OCI-LY3 (cell line): ENCODE results near the gene TTC28.

Source experiments
- H2AFZ ChIP-seq: fragments of 200-600, 300-600 bp; shearing (Covaris generic); 2 replicates; pipeline ENCODE4 v1.6.0; 2014; ENCODE audit warnings: antibody characterized with exemption, low read depth, low read length
- H3K27ac ChIP-seq: fragments of 200-600, 300-600 bp; sonication (generic); 2 replicates; pipeline ENCODE4 v1.5.1; 2014; ENCODE audit warnings: mild to moderate bottlenecking, low read length, moderate library complexity, mixed read lengths
- H3K27me3 ChIP-seq: fragments of 200-600, 300-600 bp; sonication (generic); 2 replicates; pipeline ENCODE4 v1.6.1; 2014; ENCODE audit warnings: low read depth, low read length, mixed read lengths
- H3K36me3 ChIP-seq: fragments of 200-600, 300-600 bp; sonication (generic); replicated peaks from 2 replicates; pipeline ENCODE3; 2014; ENCODE audit warnings: low read depth, low read length, mixed read lengths
- H3K4me1 ChIP-seq: fragments of 300-600, 200-600 bp; sonication (generic); 2 replicates; pipeline ENCODE4 v1.6.1; 2014; ENCODE audit warnings: low read length, mixed read lengths
- H3K4me2 ChIP-seq: fragments of 200-600, 300-600 bp; sonication (generic); 2 replicates; pipeline ENCODE4 v1.6.1; 2014; ENCODE audit warnings: low read length, mixed read lengths
- H3K4me3 ChIP-seq: fragments of 300-600, 200-600 bp; sonication (generic); 2 replicates; pipeline ENCODE4 v1.5.1; 2014; ENCODE audit warnings: antibody characterized with exemption, mild to moderate bottlenecking, low read length, moderate library complexity
- H3K79me2 ChIP-seq: fragments of 300-600, 200-600 bp; shearing (Covaris generic); 2 replicates; pipeline ENCODE4 v1.6.1; 2014; ENCODE audit warnings: mild to moderate bottlenecking, low read length, mixed read lengths
- H3K9ac ChIP-seq: fragments of 300-600, 200-600 bp; shearing (Covaris generic); 2 replicates; pipeline ENCODE4 v1.6.0; 2014; ENCODE audit warnings: mild to moderate bottlenecking, low read length, moderate library complexity
- H3K9me3 ChIP-seq: fragments of 200-600, 300-600 bp; shearing (Covaris generic); 2 replicates; pipeline ENCODE4 v1.6.1; 2014; ENCODE audit warnings: low read length, mixed read lengths; ENCODE audit not compliant: insufficient read depth
- H4K20me1 ChIP-seq: fragments of 200-600, 300-600 bp; sonication (generic); 2 replicates; pipeline ENCODE4 v1.6.1; 2016; ENCODE audit warnings: low read length, mixed read lengths; ENCODE audit not compliant: insufficient read depth
- CTCF ChIP-seq: fragments of 200-600, 300-600 bp; sonication (generic); IDR thresholded peaks from 2 replicates; pipeline ENCODE4 v1.5.1; 2014; ENCODE audit warnings: antibody characterized with exemption, low read length, low read depth
- EZH2phosphoT487 ChIP-seq: fragments of 200-600 bp; shearing (Covaris generic); IDR thresholded peaks from 2 replicates; pipeline ENCODE4 v1.6.1; 2018; ENCODE audit warnings: antibody characterized with exemption, mixed run types, low read depth

Gene TTC28

GRCh38 chr22:27961182-27961581, 718.5 kb downstream of the TTC28 start:
- H2AFZ ChIP-seq: no peak overlapping the region
- no peaks in the 10 kb centered on the region for H3K4me1 ChIP-seq
- TF ChIP-seq EZH2phosphoT487 (no peak), CTCF (no peak)
- no peaks in the 10 kb centered on the region for H3K27me3 ChIP-seq
- H3K79me2 ChIP-seq: no peaks in the 10 kb centered on the region
- no peaks in the 10 kb centered on the region for H3K36me3 ChIP-seq
- no peak overlapping the region for H3K9ac ChIP-seq
- no peaks in the 10 kb centered on the region for H4K20me1 ChIP-seq
- H3K4me2 ChIP-seq: no peak overlapping the region
- no peak overlapping the region for H3K27ac ChIP-seq
- no peak overlapping the region for H3K4me3 ChIP-seq
- no peaks in the 10 kb centered on the region for H3K9me3 ChIP-seq

GRCh38 chr22:27959335-27960090, 720.1 kb downstream of the TTC28 start:
- no peaks in the 10 kb centered on the region for H4K20me1 ChIP-seq
- TF ChIP-seq EZH2phosphoT487 (no peak), CTCF (no peak)
- no peaks in the 10 kb centered on the region for H3K27me3 ChIP-seq
- no peak overlapping the region for H3K9ac ChIP-seq
- no peak overlapping the region for H3K4me2 ChIP-seq
- no peaks in the 10 kb centered on the region for H3K79me2 ChIP-seq
- no peaks in the 10 kb centered on the region for H3K4me1 ChIP-seq
- H3K4me3 ChIP-seq: no peak overlapping the region
- H2AFZ ChIP-seq: no peak overlapping the region
- H3K9me3 ChIP-seq: no peaks in the 10 kb centered on the region
- H3K27ac ChIP-seq: no peak overlapping the region
- no peaks in the 10 kb centered on the region for H3K36me3 ChIP-seq

- Histone ChIP-seq H3K27me3 (no peaks in the 10 kb centered on the region), H3K4me3 (no peak overlapping the region), H3K4me2 (no peak overlapping the region), H3K27ac (no peak overlapping the region), H2AFZ (no peak overlapping the region), H3K9me3 (no peaks in the 10 kb centered on the region), H3K4me1 (peaks cover 13% of the 10 kb centered on the region), H4K20me1 (no peaks in the 10 kb centered on the region), H3K9ac (no peak overlapping the region), H3K36me3 (peaks cover 2% of the 10 kb centered on the region), H3K79me2 (no peaks in the 10 kb centered on the region)
- no peak for TF ChIP-seq CTCF
- no peak for TF ChIP-seq EZH2phosphoT487
These were observed 726.9 kb downstream of the TTC28 start for GRCh38 chr22:27952779-27953178.

GRCh38 chr22:27952091-27952490, 727.5 kb downstream of the TTC28 start:
- Histone ChIP-seq H3K4me3 (no peak overlapping the region), H3K27me3 (no peaks in the 10 kb centered on the region), H3K79me2 (no peaks in the 10 kb centered on the region), H4K20me1 (no peaks in the 10 kb centered on the region), H2AFZ (no peak overlapping the region), H3K4me2 (no peak overlapping the region), H3K36me3 (peaks cover 7% of the 10 kb centered on the region), H3K4me1 (peaks cover 20% of the 10 kb centered on the region), H3K9me3 (no peaks in the 10 kb centered on the region), H3K27ac (no peak overlapping the region), H3K9ac (no peak overlapping the region)
- no peak for TF ChIP-seq EZH2phosphoT487
- no peak for TF ChIP-seq CTCF
